GM19240 (cell line): ENCODE results near the gene SIT1.

Experiments
- DNase-seq: peaks from one replicate; pipeline ENCODE4 v3.0.0; 2011; ENCODE audit warnings: low spot score; ENCODE audit not compliant: insufficient read length

The SIT1 gene

GRCh38 chr9:35682520-35683315, 32.0 kb upstream of the SIT1 start:
- DNase-seq: no peak

- no peak for DNase-seq
Measured at GRCh38 chr9:35682051-35682450, 31.3 kb upstream of the SIT1 start.

- DNase-seq: no peak
Measured at GRCh38 chr9:35681341-35682002, 30.7 kb upstream of the SIT1 start.

- peak; percentile 55 for DNase-seq
Measured at GRCh38 chr9:35680331-35681105, 29.8 kb upstream of the SIT1 start.

GRCh38 chr9:35679766-35680330, 29.1 kb upstream of the SIT1 start:
- no peak for DNase-seq

GRCh38 chr9:35679091-35679490, 28.4 kb upstream of the SIT1 start:
- DNase-seq: no peak

- no peak for DNase-seq
Measured at GRCh38 chr9:35675732-35676392, 25.1 kb upstream of the SIT1 start.

GRCh38 chr9:35675204-35675603, 24.5 kb upstream of the SIT1 start:
- DNase-seq: no peak

- DNase-seq: no peak
Measured at GRCh38 chr9:35674025-35674361, 23.3 kb upstream of the SIT1 start.

GRCh38 chr9:35673132-35674024, 22.6 kb upstream of the SIT1 start, which contains the start of gene CA9:
TSS of gene CA9 (plus strand) at chr9:35673928. CDS start at chr9:35673960, 32 bp downstream.
- no peak for DNase-seq

GRCh38 chr9:35669331-35670145, 18.8 kb upstream of the SIT1 start:
- DNase-seq: no peak

GRCh38 chr9:35667939-35668338, 17.2 kb upstream of the SIT1 start:
- no peak for DNase-seq

- DNase-seq: no peak
Measured at GRCh38 chr9:35666549-35666948, 15.8 kb upstream of the SIT1 start.

- DNase-seq: no peak
Measured at GRCh38 chr9:35666045-35666444, 15.3 kb upstream of the SIT1 start.

GRCh38 chr9:35665471-35665818, 14.7 kb upstream of the SIT1 start:
- DNase-seq: no peak

- DNase-seq: peak; percentile 83
Measured at GRCh38 chr9:35664531-35665470, 14.1 kb upstream of the SIT1 start, which contains the start of gene ARHGEF39. TSS of gene ARHGEF39 (minus strand) at chr9:35665195. CDS start at chr9:35665169, 26 bp downstream.

- DNase-seq: no peak
Measured at GRCh38 chr9:35662437-35662836, 11.7 kb upstream of the SIT1 start.

GRCh38 chr9:35661756-35662350, 11.1 kb upstream of the SIT1 start:
- DNase-seq: no peak
